Measurements from ENCODE around the gene CSNK1A1. TPM values are rescaled to one million over a fixed set of nuclear protein-coding genes. Genes with fewer than 3 reads are reported as not detected.

CSNK1A1 gene
- total RNA-seq, 4 donors from 2014 or later = 159 to 260 (median 184) TPM

- intact Hi-C loops (cut with DNase I; ENCODE audit: low total_unique reads) = no loop called here
- 24 to 27% methylated on average over 6 of the region's 6 CpGs for WGBS, 2 donors (ENCODE audit: low coverage in 1 of 2)
- no peaks in the 10 kb centered on the region for H3K27me3 ChIP-seq
- H3K9me3 ChIP-seq = no peaks in the 10 kb centered on the region
- in situ Hi-C loops (cut with MboI; ENCODE audit: low pct_ligation_motif_present in 1 of 4, low pct_unique_long_range_greater_than_20kb in 1 of 4, low sequenced_read_pairs in 3 of 4) = loop anchor here in 3 of 4 donors (5.0 to 25.0 kb wide), 3 partner anchors 115 to 215 kb away; partner anchors contain the start of genes GRPEL2 (in 1 of the 3) and IL17B (in 1 of the 3)
- TF ChIP-seq POLR2A (IDR thresholded peaks at IDR 0.05) (no peak), POLR2AphosphoS5 (IDR thresholded peaks at IDR 0.05) (no peak), CTCF (IDR thresholded peaks at IDR 0.05) (peak in 2 of 5 experiments; percentile 7 to 47), EP300 (IDR thresholded peaks at IDR 0.05; ENCODE audit: low read depth) (no peak)
- H3K36me3 ChIP-seq = peaks cover 0 to 7% (median 3%) of the 10 kb centered on the region in 4 donors
- peak overlapping the region; percentile 51 to 84 (median 80) for H3K4me3 ChIP-seq
- DNase-seq = no peak
- H3K27ac ChIP-seq = peak overlapping the region; percentile 98 to 99 (median 98)
- H3K4me1 ChIP-seq = peaks cover 18 to 33% (median 23%) of the 10 kb centered on the region in 4 donors
Observed at GRCh38 chr5:149552038-149552494, 827 bp upstream of the CSNK1A1 start.

GRCh38 chr5:149550594-149551226 lies 529 bp downstream of the CSNK1A1 start:
- Histone ChIP-seq H3K4me3 (peak overlapping the region; percentile 75 to 84 (median 80)), H3K27me3 (no peaks in the 10 kb centered on the region), H3K4me1 (peaks cover 29 to 47% (median 35%) of the 10 kb centered on the region in 4 donors), H3K36me3 (peaks cover 0 to 13% (median 5%) of the 10 kb centered on the region in 4 donors), H3K27ac (peak overlapping the region; percentile 98 to 99 (median 98)), H3K9me3 (no peaks in the 10 kb centered on the region)
- in situ Hi-C loops (cut with MboI; ENCODE audit: low pct_ligation_motif_present in 1 of 4, low pct_unique_long_range_greater_than_20kb in 1 of 4, low sequenced_read_pairs in 3 of 4) (loop anchor here in 3 of 4 donors (5.0 to 25.0 kb wide), 3 partner anchors 113 to 213 kb away; partner anchors contain the start of genes GRPEL2 (in 1 of the 3) and IL17B (in 1 of the 3)), intact Hi-C loops (cut with DNase I; ENCODE audit: low total_unique reads) (no loop called here)
- WGBS, 2 donors (ENCODE audit: low coverage in 1 of 2) = 0 to 1% methylated on average over 2 to 35 of the region's 40 CpGs
- DNase-seq = peak; percentile 35
- TF ChIP-seq EP300 (IDR thresholded peaks at IDR 0.05; ENCODE audit: low read depth) (no peak), POLR2A (IDR thresholded peaks at IDR 0.05) (no peak), CTCF (IDR thresholded peaks at IDR 0.05) (no peak), POLR2AphosphoS5 (IDR thresholded peaks at IDR 0.05) (no peak)

GRCh38 chr5:149550268-149550583 lies 1.0 kb downstream of the CSNK1A1 start:
- Histone ChIP-seq H3K9me3 (no peaks in the 10 kb centered on the region), H3K27me3 (no peaks in the 10 kb centered on the region), H3K27ac (peak overlapping the region; percentile 98 to 99 (median 98)), H3K4me3 (peak overlapping the region; percentile 75 to 84 (median 80)), H3K36me3 (peaks cover 0 to 18% (median 7%) of the 10 kb centered on the region in 4 donors), H3K4me1 (peaks cover 33 to 51% (median 40%) of the 10 kb centered on the region in 4 donors)
- DNase-seq = no peak
- 0 to 3% methylated on average over 10 to 12 of the region's 12 CpGs for WGBS, 2 donors (ENCODE audit: low coverage in 1 of 2)
- intact Hi-C loops (cut with DNase I; ENCODE audit: low total_unique reads) (no loop called here), in situ Hi-C loops (cut with MboI; ENCODE audit: low pct_ligation_motif_present in 1 of 4, low pct_unique_long_range_greater_than_20kb in 1 of 4, low sequenced_read_pairs in 3 of 4) (loop anchor here in 3 of 4 donors (5.0 to 25.0 kb wide), 3 partner anchors 113 to 213 kb away; partner anchors contain the start of genes GRPEL2 (in 1 of the 3) and IL17B (in 1 of the 3))
- TF ChIP-seq CTCF (IDR thresholded peaks at IDR 0.05) (no peak), POLR2A (IDR thresholded peaks at IDR 0.05) (no peak), POLR2AphosphoS5 (IDR thresholded peaks at IDR 0.05) (no peak), EP300 (IDR thresholded peaks at IDR 0.05; ENCODE audit: low read depth) (no peak)

- Histone ChIP-seq H3K4me1 (peaks cover 37 to 57% (median 44%) of the 10 kb centered on the region in 4 donors), H3K27ac (peak overlapping the region; percentile 98 to 99 (median 98)), H3K27me3 (no peaks in the 10 kb centered on the region), H3K9me3 (no peaks in the 10 kb centered on the region), H3K36me3 (peaks cover 0 to 20% (median 9%) of the 10 kb centered on the region in 4 donors), H3K4me3 (peak overlapping the region; percentile 75 to 84 (median 80))
- peak; percentile 58 for DNase-seq
- intact Hi-C loops (cut with DNase I; ENCODE audit: low total_unique reads) (no loop called here), in situ Hi-C loops (cut with MboI; ENCODE audit: low pct_ligation_motif_present in 1 of 4, low pct_unique_long_range_greater_than_20kb in 1 of 4, low sequenced_read_pairs in 3 of 4) (loop anchor here in 3 of 4 donors (5.0 to 25.0 kb wide), 3 partner anchors 112 to 212 kb away; partner anchors contain the start of genes GRPEL2 (in 1 of the 3) and IL17B (in 1 of the 3))
- TF ChIP-seq POLR2A (IDR thresholded peaks at IDR 0.05) (peak; percentile 31), EP300 (IDR thresholded peaks at IDR 0.05; ENCODE audit: low read depth) (no peak), CTCF (IDR thresholded peaks at IDR 0.05) (no peak), POLR2AphosphoS5 (IDR thresholded peaks at IDR 0.05) (peak in 2 of 3 donors; percentile 6 to 32)
- 0% methylated on average over 8 to 25 of the region's 25 CpGs for WGBS, 2 donors (ENCODE audit: low coverage in 1 of 2)
Observed at GRCh38 chr5:149549461-149550267, 1.6 kb downstream of the CSNK1A1 start.
